Spleen (tissue), 11 donors: ENCODE results near the gene MPND. TPM values are rescaled to one million over a fixed set of nuclear protein-coding genes. Genes with fewer than 3 reads are reported as not detected.

Source experiments
- DNase-seq: peaks from one replicate; pipeline ENCODE4 v3.0.0-alpha.2; 2020
- H3K27ac ChIP-seq, 8 donors: fragments of 200-600 bp; sonication (generic) in 7 of 8; 1 replicate in 4 of 8; 2 replicates in 4 of 8; pipeline versions ENCODE4 v1.5.0 to v1.8.0; 2016 to 2021; ENCODE audit warnings: inconsistent platforms in 4 of 8, mild to moderate bottlenecking in 4 of 8, moderate library complexity in 1 of 8
- H3K27me3 ChIP-seq, 7 donors: fragments of 200-600 bp; sonication (generic) in 6 of 7; replicated peaks in 1 of 7; 1 replicate in 4 of 7; 2 replicates in 3 of 7; pipeline versions ENCODE4 v1.5.0 to v1.8.0; 2016 to 2021; ENCODE audit warnings: inconsistent platforms in 3 of 7, mild to moderate bottlenecking in 1 of 7
- H3K36me3 ChIP-seq, 6 donors: fragments of 200-600 bp; sonication (generic) in 5 of 6; 1 replicate in 4 of 6; 2 replicates in 2 of 6; pipeline versions ENCODE4 v1.5.0 to v1.8.0; 2016 to 2021; ENCODE audit warnings: inconsistent platforms in 2 of 6
- H3K4me1 ChIP-seq, 6 donors: fragments of 200-600 bp; sonication (generic) in 5 of 6; 1 replicate in 3 of 6; 2 replicates in 3 of 6; pipeline versions ENCODE4 v1.5.0 to v1.8.0; 2016 to 2021; ENCODE audit warnings: inconsistent platforms in 3 of 6
- H3K4me3 ChIP-seq, 8 donors: fragments of 200-600 bp; sonication (generic) in 7 of 8; 1 replicate in 4 of 8; 2 replicates in 4 of 8; pipeline versions ENCODE4 v1.5.0 to v1.8.0; 2016 to 2021; ENCODE audit warnings: inconsistent platforms in 4 of 8, mild to moderate bottlenecking in 4 of 8, moderate library complexity in 2 of 8
- H3K9me3 ChIP-seq, 8 donors: fragments of 200-600 bp; sonication (generic) in 7 of 8; 1 replicate in 4 of 8; 2 replicates in 4 of 8; pipeline versions ENCODE4 v1.5.0 to v1.8.0; 2016 to 2021; ENCODE audit warnings: inconsistent platforms in 4 of 8
- CTCF ChIP-seq, 11 experiments: fragments of 200-600 bp in 7 of 11; fragments of 450-650 bp in 4 of 11; sonication (generic) in 4 of 11; IDR thresholded peaks in 8 of 11; conservative IDR thresholded peaks in 3 of 11; 1 replicate in 7 of 11; 2 replicates in 4 of 11; pipeline versions ENCODE4 v1.4.0 to v1.8.0; 2016 to 2021; ENCODE audit warnings: antibody characterized with exemption in 11 of 11, inconsistent platforms in 4 of 11, mild to moderate bottlenecking in 1 of 11
- POLR2A ChIP-seq, 3 donors: fragments of 450-650 bp; IDR thresholded peaks; one replicate each; pipeline ENCODE4 v1.5.1; 2017; ENCODE audit warnings: antibody characterized with exemption in 3 of 3, mild to moderate bottlenecking in 1 of 3
- POLR2AphosphoS5 ChIP-seq, 3 donors: sonication (generic); formaldehyde crosslinking; IDR thresholded peaks; one replicate each; pipeline ENCODE4 v1.5.1; 2017; ENCODE audit warnings: antibody characterized with exemption in 3 of 3
- WGBS, 5 donors: extraction: QIAGEN DNeasy Blood & Tissue Kit in 3 of 5; methylation state at CpG; one replicate each; pipeline versions ENCODE4 v1.1.5 to v1.1.7; 2013 to 2018; 5-methylcytosine and 5-hydroxymethylcytosine counted together
- intact Hi-C: fragments of 100-400 bp; cut with DNase I; formaldehyde crosslinking; loops from one replicate; pipeline ENCODE4 v1.15.0; 2023; ENCODE audit warnings: low total_unique reads
- polyA plus RNA-seq, 3 donors: library from polyadenylated mRNA; stranded (reverse); fragments of 200-250 nt; gene quantifications; one replicate each; pipeline ENCODE4 v1.2.1, GENCODE V29; 2013
- total RNA-seq, 7 donors: library from RNA; depleted of rRNA in 3 of 7; stranded (reverse); fragments of >200 nt in 3 of 7; fragmentation: NEBNext Ultra II Directional in 4 of 7; extraction: Animal tissue kit (Norgen Biotek cat#: 25700) in 4 of 7; gene quantifications; one replicate each; pipeline versions ENCODE4 v1.1.0 to v1.2.1, GENCODE V29; 2016 to 2021
- donor health status: healthy with polysubstance abuse.
- donor health status: DM: no; HTN: no; CAD: no; lungs with moderate emphysema.
- donor health status: DM: no; HTN: no; CAD: no.
- donor health status: Bipolar disorder and iron deficiency.
- donor health status: healthy.
- donor health status: DM: no; HTN: no; CAD: no.
- donor health status: DM: yes; HTN: yes; CAD: no.

Gene MPND
- total and polyA plus RNA-seq, 10 donors, result 6.4 to 24.2 (median 16.0) TPM

- H3K4me3 ChIP-seq, result peak within 1 kb of the TSS; percentile 72 to 95 (median 84)
- TF ChIP-seq CTCF (IDR thresholded peaks at IDR 0.05 in 8 of 11, conservative IDR thresholded peaks at IDR 0.05 in 3 of 11) (peak in 6 of 11 experiments; percentile 13 to 65 (median 44)), POLR2A (IDR thresholded peaks at IDR 0.05) (no peak), POLR2AphosphoS5 (IDR thresholded peaks at IDR 0.05) (peak; percentile 81 to 86 (median 85))
- peak; percentile 99 for DNase-seq
- intact Hi-C loops, result no loop called here
- WGBS, 5 donors, result 0 to 1% (median 1%) methylated on average over 13 to 84 of the region's 84 CpGs
- H3K9me3 ChIP-seq, result no peaks in the 10 kb centered on the region
- peaks cover 16 to 65% (median 50%) of the 10 kb centered on the region in 6 donors for H3K4me1 ChIP-seq
- no peaks in the 10 kb centered on the region for H3K27me3 ChIP-seq
- H3K27ac ChIP-seq, result peak within 1 kb of the TSS; percentile 64 to 99 (median 92)
- H3K36me3 ChIP-seq, result peaks cover 0 to 16% (median 0%) of the 10 kb centered on the region in 6 donors
These were observed 59.0 kb downstream of the MPND start, which contains the start of gene CHAF1A for GRCh38 chr19:4402171-4403004. TSS of gene CHAF1A (plus strand) at chr19:4402640. CDS start at chr19:4402763, 123 bp downstream.

GRCh38 chr19:4403005-4403761, 59.8 kb downstream of the MPND start:
- WGBS, 5 donors, result 7 to 20% (median 11%) methylated on average over 24 to 32 of the region's 32 CpGs
- H3K36me3 ChIP-seq, result peaks cover 0 to 8% (median 0%) of the 10 kb centered on the region in 6 donors
- H3K9me3 ChIP-seq, result no peaks in the 10 kb centered on the region
- H3K4me1 ChIP-seq, result peaks cover 14 to 57% (median 42%) of the 10 kb centered on the region in 6 donors
- H3K27ac ChIP-seq, result peak overlapping the region in 7 of 8 donors; percentile 87 to 99 (median 93)
- TF ChIP-seq POLR2A (IDR thresholded peaks at IDR 0.05) (no peak), POLR2AphosphoS5 (IDR thresholded peaks at IDR 0.05) (no peak), CTCF (IDR thresholded peaks at IDR 0.05 in 8 of 11, conservative IDR thresholded peaks at IDR 0.05 in 3 of 11) (no peak)
- intact Hi-C loops, result no loop called here
- no peaks in the 10 kb centered on the region for H3K27me3 ChIP-seq
- no peak for DNase-seq
- H3K4me3 ChIP-seq, result peak overlapping the region; percentile 72 to 95 (median 84)

- TF ChIP-seq CTCF (IDR thresholded peaks at IDR 0.05 in 8 of 11, conservative IDR thresholded peaks at IDR 0.05 in 3 of 11), result no peak
- no peak for TF ChIP-seq POLR2AphosphoS5 (IDR thresholded peaks at IDR 0.05)
- no peak for TF ChIP-seq POLR2A (IDR thresholded peaks at IDR 0.05)
- intact Hi-C loops, result no loop called here
- WGBS, 5 donors, result 76 to 94% (median 87%) methylated on average over 8 of the region's 8 CpGs
These were observed 62.6 kb downstream of the MPND start for GRCh38 chr19:4405977-4406376.

More at GRCh38 chr19:4405977-4406376, 62.6 kb downstream of the MPND start:
- Histone ChIP-seq H3K9me3 (no peaks in the 10 kb centered on the region), H3K27me3 (no peaks in the 10 kb centered on the region), H3K36me3 (peaks cover 0 to 28% (median 0%) of the 10 kb centered on the region in 6 donors), H3K4me3 (no peak overlapping the region), H3K27ac (no peak overlapping the region), H3K4me1 (peaks cover 10 to 34% (median 22%) of the 10 kb centered on the region in 6 donors)
- no peak for DNase-seq
